GM19395 (cell line): ENCODE measurements around the gene RALB.
A peak's percentile ranks its signal among the peaks of the same experiment; 100 is the strongest.

Experiments used
- ATAC-seq: cut with Tn5 transposase; IDR thresholded peaks from one replicate; pipeline ENCODE4 v1.9.1; 2021; ENCODE audit warnings: mild to moderate bottlenecking, moderate library complexity; ENCODE audit not compliant: unreplicated experiment

RALB gene

GRCh38 chr2:120261387-120262006 is 8.8 kb downstream of the RALB start:
- ATAC-seq, result peak; percentile 75

DNA sequence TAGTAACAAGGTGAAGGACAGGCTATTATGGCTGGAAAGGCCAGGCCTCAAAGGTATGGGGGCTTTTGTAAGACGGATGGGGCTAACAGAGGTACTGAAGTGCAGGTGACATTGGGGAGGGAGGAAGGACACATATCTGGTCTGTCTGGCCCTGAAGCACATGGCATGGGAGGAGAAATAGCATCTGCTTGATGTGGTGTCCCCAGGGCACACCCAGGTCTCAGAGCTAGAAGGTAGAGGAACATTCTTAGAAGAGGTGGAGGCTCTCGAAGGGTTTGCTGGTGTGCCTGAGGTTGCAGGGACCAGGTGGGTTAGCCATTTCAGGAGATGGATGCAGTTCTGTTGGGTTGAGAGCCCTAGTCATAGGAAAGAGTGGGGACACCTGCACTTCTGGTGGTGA is 9.5 kb downstream of the RALB start:
- no peak for ATAC-seq

DNA sequence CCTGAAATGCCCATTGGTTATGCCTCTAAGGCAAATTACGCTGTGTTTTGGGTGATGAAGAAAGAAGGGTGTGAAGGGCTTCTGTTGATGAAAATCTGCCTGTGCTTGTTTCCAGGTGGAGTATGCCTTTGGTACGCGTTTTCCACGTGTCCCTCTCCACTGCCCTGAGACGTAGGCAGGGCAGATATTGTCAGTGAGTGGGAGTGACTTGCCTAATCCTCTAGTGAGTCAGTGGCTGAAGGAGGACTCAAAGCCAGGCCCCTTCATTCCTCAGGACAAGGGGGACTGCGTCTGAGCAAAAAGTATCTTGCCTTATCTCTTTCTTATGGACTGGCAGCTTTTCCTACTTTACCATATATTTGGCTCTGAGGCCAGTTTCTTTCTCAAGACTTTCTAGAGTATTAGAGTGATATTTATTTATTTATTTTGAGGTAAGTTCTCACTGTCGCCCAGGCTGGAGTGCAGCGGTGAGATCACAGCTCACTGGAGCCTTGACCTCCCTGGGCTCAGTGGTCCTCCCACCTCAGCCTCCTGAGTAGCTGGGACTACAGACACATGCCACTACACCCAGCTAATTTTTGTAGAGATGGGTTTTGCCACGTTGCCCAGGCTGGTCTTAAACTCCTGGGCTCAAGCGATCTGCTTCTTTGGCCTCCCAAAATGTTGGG is 10.2 kb downstream of the RALB start:
- no peak for ATAC-seq

GRCh38 chr2:120265006-120265405 is 12.4 kb downstream of the RALB start:
- peak; percentile 47 for ATAC-seq

DNA sequence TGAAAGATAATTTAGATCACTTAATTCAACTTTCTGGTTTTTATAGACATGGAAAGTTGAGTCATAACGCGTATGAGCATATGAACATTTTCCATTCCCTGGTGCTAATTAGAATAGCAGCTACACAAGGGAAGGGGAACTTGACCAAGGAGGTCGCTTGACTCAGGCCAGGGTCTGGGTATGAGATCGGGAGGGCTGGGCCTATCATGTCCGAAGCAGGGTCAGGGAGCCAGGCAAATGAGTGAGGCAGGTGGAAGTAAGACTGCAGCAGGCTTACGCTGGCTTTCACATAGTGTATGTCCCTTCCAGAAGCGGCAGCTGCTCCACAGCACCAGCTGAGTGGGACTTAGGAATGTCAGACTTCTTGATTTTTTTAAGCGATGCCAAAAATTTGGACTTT is 14.7 kb downstream of the RALB start:
- ATAC-seq, result no peak

DNA sequence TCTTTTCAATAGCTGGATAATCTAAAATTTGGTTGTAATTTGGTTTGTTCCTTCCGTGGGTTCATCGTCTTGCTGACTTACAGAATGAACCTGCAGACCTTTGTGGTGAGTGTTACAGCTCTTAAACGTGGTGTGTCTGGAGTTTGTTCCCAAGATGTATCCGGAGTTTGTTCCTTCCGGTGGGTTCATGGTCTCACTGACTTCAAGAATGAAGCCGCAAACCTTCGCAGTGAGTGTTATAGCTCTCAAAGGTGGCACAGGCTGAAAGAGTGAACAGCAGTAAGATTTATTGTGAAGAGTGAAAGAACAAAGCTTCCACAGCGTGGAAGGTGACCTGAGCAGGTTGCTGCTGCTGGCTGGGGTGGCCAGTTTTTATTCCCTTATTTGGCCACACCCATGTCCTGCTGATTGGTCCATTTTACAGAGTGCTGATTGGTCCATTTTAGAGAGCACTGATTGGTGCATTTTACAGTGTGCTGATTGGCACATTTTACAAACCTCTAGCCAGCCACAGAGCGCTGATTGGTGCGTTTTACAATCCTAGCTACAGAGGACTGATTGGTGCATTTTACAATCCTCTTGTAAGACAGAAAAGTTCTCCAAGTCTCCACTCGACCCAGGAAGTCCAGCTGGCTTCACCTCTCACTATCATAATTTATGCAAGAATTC is 16.6 kb downstream of the RALB start:
- ATAC-seq, result no peak

DNA sequence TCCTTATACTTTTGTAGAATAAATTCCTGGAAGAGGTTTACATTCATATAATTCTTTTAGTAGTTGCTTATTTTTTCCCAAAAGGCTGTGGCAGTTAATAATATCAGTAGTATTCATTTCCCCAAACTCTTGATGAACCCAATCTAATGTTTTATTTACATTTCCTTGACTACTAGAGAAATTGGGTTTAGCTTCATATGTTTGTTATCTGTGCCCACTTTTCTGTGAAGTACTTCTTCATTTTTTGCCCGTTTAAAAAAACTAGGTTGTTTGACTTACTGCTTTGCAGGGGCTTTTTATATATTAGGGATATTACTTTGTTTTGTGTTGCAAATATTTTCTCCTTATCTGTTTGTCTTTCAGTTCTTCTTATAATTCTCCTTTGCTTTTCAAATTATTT is 17.2 kb downstream of the RALB start:
- ATAC-seq, result no peak

DNA sequence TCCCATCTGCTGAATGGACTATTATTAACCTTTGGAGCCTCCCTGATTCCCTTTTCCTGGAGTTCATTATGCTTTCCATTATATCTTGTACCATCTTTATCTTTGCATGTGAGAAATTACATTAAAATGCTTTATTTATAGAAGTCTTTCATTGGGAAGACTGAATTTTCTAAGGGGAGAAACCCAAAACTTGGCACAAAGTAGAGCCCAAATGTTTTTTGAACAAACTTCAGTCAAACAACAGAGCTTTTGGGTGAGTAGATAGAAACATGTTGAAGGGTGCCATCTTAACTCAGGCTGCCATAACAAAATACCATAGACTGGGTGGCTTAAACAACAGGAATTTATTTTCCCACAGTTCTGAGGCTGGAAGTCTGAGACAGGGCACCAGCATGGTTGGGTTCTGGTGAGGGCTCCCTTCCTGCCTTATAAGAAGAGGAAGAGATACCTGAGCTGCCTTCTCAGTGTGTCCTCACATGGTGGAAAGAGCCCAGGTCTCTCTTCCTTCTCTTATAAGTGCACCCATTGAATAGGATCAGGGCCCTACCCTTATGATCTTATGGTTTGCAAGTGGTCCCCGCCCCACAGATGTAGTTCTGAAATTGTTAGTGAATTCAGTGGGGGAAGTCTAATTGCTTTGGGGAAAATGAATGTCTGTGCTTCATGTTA is 19.2 kb downstream of the RALB start:
- no peak for ATAC-seq

DNA sequence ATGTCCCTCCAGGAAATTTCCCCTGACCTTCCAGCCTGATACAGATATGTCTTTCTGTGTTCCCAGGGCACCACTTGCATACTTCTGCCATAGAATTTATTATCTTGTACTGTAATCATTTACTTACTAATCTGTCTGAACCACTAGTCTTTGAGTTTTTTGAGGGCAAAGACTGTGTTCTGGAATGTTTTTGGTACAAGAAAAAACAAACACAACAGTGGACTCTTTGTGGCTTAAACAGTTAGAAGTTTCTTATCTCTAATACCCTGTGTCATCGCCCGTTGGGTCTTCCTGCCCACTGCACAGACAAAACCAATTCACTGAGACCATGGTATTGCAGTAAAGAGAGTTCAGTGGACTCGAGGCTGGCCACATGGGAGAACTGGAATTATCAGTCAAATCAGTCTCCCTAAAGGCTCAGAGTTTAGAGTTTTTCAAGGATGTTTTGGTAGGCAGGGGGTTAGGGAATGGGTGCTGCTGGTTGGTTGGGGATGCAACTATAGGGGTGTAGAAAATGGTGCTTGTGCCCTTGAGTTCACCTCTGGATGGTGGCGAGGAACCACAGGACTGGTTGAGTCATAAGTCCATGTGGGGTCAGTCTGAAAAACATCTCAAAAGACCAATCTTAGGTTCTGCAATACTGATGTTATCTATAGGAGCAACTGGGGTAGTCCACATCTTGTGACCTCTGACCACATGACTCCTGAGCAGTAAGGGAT is 20.3 kb downstream of the RALB start:
- no peak for ATAC-seq

GRCh38 chr2:120275617-120276400 is 23.2 kb downstream of the RALB start:
- no peak for ATAC-seq

DNA sequence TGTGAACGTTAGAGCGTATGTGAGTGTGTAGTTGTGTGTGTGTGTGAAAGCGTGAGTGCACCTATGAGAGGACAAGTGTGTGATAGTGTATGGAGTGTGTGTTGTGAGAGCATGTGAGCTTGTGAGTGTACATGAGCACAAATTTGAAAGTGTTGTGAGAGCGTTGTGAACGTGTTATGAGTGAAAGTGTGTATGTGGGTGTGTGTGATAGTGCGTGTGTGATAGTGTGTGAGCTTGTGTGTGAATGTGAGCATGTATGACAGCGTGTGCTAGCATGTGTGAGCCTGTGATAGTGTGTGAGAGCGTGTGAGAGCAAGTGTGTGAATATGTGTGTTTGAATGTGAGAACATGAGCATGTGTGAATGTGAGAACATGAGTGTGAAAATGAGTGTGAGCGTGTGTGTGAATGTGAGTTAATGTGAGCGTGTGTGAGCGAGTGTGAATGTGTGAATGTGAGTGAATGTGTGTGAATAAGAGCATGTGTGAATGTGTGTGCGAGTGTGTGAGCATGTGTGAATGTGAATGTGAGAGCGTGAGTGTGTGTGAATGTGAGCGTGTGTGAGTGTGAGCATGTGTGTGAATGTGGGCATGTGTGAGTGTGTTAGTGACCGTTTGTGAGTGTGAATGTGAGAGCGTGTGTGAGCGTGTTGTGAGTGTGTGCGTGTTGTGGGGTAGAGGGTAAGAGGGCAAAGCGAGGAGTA is 25.0 kb downstream of the RALB start:
- ATAC-seq, result no peak

DNA sequence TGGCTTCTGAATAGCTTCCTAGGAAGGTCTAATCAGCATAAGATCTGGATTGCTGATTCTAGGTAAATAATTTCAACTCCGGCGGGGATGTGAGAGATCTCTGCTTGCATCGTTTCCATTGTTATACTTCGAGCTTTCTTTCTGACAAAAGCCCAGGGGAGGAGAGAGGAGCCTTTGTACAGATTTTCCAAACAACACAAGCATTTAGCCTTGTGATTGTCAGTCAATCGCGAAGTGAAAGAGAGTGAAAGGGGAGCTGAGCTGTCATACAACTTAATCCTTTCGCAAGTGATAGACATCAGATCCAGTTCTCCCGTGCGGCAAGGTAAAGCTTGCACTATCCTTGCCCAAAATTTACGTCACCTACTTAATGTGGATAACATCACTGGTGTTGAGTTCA is 26.2 kb downstream of the RALB start:
- ATAC-seq, result no peak

GRCh38 chr2:120279708-120280107 is 27.1 kb downstream of the RALB start:
- ATAC-seq, result no peak

DNA sequence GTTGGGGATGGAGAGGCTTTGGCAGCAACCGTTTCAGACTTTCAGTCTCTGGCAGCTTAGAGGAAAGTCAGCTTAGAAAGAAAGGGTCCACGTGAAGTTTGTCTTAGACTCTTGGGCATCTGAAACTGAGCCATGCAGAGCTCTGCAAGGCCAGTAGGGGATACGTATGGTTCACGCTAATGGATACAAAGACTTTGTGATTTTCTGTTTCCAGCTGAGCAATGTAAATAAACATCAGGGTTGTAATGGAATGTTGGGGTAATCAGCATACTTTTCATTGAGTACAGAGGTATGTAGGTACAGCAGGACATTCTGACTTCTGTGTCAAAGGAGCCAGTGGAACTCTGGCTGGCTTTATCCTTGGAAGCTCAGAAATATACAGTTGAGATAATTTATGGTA is 31.0 kb downstream of the RALB start:
- ATAC-seq, result no peak

DNA sequence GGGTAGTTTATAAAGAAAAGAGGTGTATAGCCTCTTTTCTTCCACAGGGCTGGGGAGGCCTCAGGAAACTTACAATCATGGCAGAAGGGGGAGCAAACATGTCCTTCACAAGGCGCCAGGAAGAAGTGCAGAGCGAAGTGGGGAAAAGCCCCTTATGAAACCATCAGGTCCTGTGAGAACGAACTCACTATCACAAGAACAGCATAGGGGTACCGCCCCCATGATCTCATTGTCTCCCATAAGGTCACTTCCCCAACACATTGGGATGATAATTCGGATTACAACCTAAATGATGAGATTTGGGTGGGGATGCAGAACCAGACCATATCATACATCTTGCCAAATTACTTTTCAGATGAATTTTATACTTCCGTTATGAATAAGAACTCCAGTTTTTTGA is 32.4 kb downstream of the RALB start:
- ATAC-seq, result no peak

DNA sequence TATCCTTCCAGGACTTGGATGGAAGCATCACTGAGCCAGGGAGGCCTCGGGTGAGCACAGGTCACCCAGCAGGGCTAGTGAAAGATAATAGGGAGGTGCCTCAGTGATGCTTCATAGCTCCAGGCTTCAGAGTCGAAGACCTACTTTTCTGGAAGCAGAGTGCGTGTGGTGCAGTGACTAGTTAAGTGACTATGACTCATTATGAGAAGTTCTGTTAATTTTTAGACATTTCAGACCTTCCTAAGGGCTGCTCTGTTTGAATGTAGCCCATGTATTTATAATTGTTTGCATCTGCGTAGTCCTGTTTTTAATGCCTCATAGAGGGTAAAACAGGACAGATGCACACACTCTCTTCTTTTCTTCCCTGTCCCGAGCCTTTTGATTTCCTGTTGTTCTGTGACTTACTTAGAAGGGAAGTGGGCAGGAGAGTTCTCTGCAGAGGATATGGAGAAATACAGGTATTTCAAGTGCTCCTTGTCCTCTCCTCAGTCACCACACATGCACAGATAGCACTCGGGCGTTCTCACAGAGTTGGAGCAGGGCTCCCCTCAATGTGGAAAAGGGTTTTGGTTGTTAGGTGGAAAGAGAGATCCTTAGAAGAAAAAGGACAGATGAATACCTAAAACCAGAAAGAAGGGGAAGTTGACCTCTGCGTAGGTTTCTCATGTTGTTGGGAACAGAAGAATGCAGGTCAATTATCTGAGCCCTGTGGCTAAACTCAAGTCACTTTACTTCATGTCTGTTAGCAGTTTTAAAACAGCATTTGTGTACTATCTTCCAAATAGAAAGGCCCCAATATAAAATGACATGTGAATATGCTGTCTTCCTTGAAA is 34.7 kb downstream of the RALB start:
- ATAC-seq, result peak; percentile 99

- ATAC-seq, result no peak
These were observed 35.3 kb downstream of the RALB start for GRCh38 chr2:120288016-120288373.

DNA sequence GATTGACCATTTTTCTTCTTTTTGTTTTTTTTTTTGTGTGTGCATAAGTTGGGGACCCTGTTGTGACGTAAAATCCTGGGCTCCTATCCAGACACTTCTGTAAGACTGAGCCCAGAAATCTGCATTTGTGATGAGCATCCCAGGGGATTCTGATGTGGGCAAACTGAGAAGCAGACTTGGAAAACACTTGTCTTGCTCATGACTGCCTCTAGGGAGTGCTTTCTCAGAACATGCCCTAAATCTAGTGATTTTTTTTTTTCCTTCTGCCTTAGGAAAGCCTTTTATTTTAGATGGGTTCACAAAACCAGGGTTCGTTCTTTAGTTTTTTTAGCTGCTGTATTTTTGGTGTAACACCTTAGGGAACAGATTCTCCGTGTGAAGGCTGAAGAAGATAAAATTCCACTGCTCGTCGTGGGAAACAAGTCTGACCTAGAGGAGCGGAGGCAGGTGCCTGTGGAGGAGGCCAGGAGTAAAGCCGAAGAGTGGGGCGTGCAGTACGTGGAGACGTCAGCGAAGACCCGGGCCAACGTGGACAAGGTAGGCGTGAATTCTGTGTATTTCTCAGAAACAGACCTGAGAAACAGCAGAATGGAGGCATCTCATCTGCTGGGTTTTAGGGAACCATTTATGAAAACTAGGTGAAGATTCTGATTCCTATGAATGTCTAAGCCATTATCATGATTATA is 36.7 kb downstream of the RALB start:
- ATAC-seq, result no peak
